Pancreas (tissue), 10 donors: ENCODE data around the gene SUFU. TPM values are rescaled to one million over a fixed set of nuclear protein-coding genes. Genes with fewer than 3 reads are reported as not detected.
A peak's percentile ranks its signal among the peaks of the same experiment; 100 is the strongest.

ENCODE experiments used
- ATAC-seq, 4 donors: fragments of 200-7000 bp; cut with Tn5 transposase; one replicate each; pipeline versions ENCODE4 v1.8.0 to v1.9.1; 2020; ENCODE audit warnings: mild to moderate bottlenecking in 4 of 4, moderate library complexity in 4 of 4
- DNase-seq, 6 donors: peaks; one replicate each; pipeline ENCODE4 v3.0.0-alpha.2; 2020
- FAIRE-seq: peaks from 2 replicates; lab custom pipeline; 2012; peaks lifted over from hg19 to GRCh38; lab: Jason Lieb, UNC
- H3K27ac ChIP-seq, 4 donors: fragments of 200-600 bp; sonication (generic); 1 replicate in 3 of 4; 2 replicates in 1 of 4; pipeline versions ENCODE4 v1.5.0 to v1.8.0; 2020
- H3K27me3 ChIP-seq, 4 donors: fragments of 200-600 bp; one replicate each; pipeline ENCODE4 v1.8.0; 2021
- H3K36me3 ChIP-seq, 3 donors: fragments of 200-600 bp; sonication (generic) in 1 of 3; one replicate each; pipeline versions ENCODE4 v1.5.0 to v1.8.0; 2020 to 2021
- H3K4me1 ChIP-seq, 3 donors: fragments of 200-600 bp; one replicate each; pipeline ENCODE4 v1.8.0; 2021
- H3K4me3 ChIP-seq, 4 donors: fragments of 200-600 bp; sonication (generic) in 2 of 4; one replicate each; pipeline versions ENCODE4 v1.5.0 to v1.8.0; 2020 to 2021
- H3K9me3 ChIP-seq, 4 donors: fragments of 200-600 bp; one replicate each; pipeline ENCODE4 v1.8.0; 2021
- WGBS, 2 donors: extraction: QIAGEN DNeasy Blood & Tissue Kit; methylation state at CpG; one replicate each; pipeline ENCODE4 v1.1.7; 2013; 5-methylcytosine and 5-hydroxymethylcytosine counted together
- intact Hi-C, 3 donors: fragments of 100-400 bp; cut with DNase I; formaldehyde crosslinking; loops; one replicate each; pipeline versions ENCODE4 v1.11.1 to v1.14.2; 2022
- polyA plus RNA-seq, 2 donors: library from polyadenylated mRNA; stranded (reverse); fragments of 200-250 nt; gene quantifications; one replicate each; pipeline ENCODE4 v1.2.3, GENCODE V29; 2013
- total RNA-seq, 6 donors: library from RNA; stranded (reverse); fragmentation: NEBNext Ultra II Directional in 4 of 6; extraction: Animal tissue kit (Norgen Biotek cat#: 25700) in 4 of 6; gene quantifications; one replicate each; pipeline versions ENCODE4 v1.2.1 to v1.2.4, GENCODE V29; 2021 to 2023
- TF ChIP-seq, protein P1 (sequence below), 4 donors: fragments of 200-600 bp; sonication (generic) in 3 of 4; IDR thresholded peaks; one replicate each; pipeline versions ENCODE4 v1.5.0 to v1.8.0; 2021; ENCODE audit warnings: antibody characterized with exemption in 4 of 4
- donor health status: healthy with polysubstance abuse.
- donor health status: DM: no; HTN: no; CAD: no; lungs with moderate emphysema.
- donor health status: DM: no; HTN: no; CAD: no.
- donor health status: control.
- donor health status: control.
- donor health status: Bipolar disorder and iron deficiency.
- donor health status: DM: yes; HTN: yes; CAD: no.
- donor health status: DM: no; HTN: no; CAD: no.
- donor health status: DM: no; HTN: no; CAD: no.
- donor health status: DM: yes; HTN: yes; CAD: no.

SUFU gene
- total and polyA plus RNA-seq, 8 donors: 1.9 to 7.8 (median 2.9) TPM

GRCh38 chr10:102617041-102617440, 113.3 kb downstream of the SUFU start:
- Histone ChIP-seq H3K27ac (no peak overlapping the region), H3K36me3 (no peaks in the 10 kb centered on the region), H3K9me3 (no peaks in the 10 kb centered on the region), H3K4me3 (no peak overlapping the region), H3K4me1 (no peaks in the 10 kb centered on the region), H3K27me3 (no peaks in the 10 kb centered on the region)
- DNase-seq: no peak
- TF ChIP-seq, protein P1, sequence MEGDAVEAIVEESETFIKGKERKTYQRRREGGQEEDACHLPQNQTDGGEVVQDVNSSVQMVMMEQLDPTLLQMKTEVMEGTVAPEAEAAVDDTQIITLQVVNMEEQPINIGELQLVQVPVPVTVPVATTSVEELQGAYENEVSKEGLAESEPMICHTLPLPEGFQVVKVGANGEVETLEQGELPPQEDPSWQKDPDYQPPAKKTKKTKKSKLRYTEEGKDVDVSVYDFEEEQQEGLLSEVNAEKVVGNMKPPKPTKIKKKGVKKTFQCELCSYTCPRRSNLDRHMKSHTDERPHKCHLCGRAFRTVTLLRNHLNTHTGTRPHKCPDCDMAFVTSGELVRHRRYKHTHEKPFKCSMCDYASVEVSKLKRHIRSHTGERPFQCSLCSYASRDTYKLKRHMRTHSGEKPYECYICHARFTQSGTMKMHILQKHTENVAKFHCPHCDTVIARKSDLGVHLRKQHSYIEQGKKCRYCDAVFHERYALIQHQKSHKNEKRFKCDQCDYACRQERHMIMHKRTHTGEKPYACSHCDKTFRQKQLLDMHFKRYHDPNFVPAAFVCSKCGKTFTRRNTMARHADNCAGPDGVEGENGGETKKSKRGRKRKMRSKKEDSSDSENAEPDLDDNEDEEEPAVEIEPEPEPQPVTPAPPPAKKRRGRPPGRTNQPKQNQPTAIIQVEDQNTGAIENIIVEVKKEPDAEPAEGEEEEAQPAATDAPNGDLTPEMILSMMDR (IDR thresholded peaks at IDR 0.05): no peak
- ATAC-seq: no peak
- FAIRE-seq: no peak
- 94% methylated on average over 9 of the region's 9 CpGs for WGBS, 2 donors
- intact Hi-C loops: no loop called here

DNA sequence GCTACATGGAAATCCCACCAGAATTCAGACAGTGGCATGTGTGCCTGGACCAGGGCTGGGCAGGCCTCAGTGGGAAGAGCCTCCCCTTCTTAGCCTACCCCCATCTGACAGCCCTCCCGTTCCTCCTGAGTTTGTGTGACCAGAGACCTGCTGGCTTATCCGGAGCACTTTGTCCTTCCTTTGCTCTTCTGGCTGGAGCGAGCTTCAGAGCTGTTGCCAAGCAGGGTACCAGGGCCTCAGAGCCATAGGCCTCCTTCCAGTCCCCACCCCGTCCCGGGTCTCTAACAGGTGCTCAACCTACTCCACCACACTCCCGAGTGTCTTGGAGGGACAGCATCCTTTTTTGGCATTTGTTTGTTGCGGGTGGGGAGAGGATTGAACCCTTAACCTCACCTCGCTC, 114.0 kb downstream of the SUFU start:
- intact Hi-C loops: no loop called here
- TF ChIP-seq, protein P1 (IDR thresholded peaks at IDR 0.05): no peak
- peak in 1 of 6 donors; percentile 25 for DNase-seq
- Histone ChIP-seq H3K27ac (no peak overlapping the region), H3K4me3 (no peak overlapping the region), H3K36me3 (no peaks in the 10 kb centered on the region), H3K27me3 (no peaks in the 10 kb centered on the region), H3K9me3 (no peaks in the 10 kb centered on the region), H3K4me1 (no peaks in the 10 kb centered on the region)
- FAIRE-seq: no peak
- ATAC-seq: no peak
- 84 to 90% methylated on average over 8 of the region's 8 CpGs for WGBS, 2 donors

DNA sequence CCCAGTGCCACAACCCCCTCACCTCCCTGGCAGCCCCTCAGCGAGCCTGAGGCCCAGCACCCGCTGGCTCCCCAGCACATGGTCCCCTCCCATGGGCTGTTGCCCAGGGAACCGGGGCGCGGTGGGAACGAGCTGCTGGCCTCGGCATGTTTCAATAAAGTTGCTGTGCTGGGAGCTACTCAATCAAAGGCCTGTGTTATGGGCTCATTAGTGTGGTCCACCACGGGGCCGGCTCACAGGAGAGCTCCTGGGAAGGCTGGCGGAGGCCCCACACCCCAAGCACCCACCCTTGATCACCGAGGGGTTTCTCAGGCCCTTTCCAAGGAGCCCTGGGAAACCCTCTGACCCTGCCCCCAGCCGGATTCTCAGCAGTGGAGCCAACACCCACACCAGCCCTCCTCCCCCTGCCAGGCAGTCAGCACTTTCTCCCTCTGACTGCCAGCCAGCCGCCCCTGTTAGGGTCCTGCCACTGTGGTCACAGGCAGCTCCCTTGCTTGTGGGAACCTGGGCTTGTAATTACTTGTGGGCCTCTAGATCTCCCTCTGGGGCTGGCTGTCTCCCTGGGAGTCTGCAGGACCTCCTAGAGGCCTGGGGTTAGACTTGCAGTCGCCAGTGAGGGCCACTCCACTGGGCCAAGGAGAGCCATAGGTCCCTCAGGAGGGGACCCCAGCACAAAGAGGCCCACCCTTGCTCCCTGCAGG, 115.7 kb downstream of the SUFU start:
- FAIRE-seq: no peak
- Histone ChIP-seq H3K27me3 (no peaks in the 10 kb centered on the region), H3K4me1 (no peaks in the 10 kb centered on the region), H3K4me3 (no peak overlapping the region), H3K27ac (no peak overlapping the region), H3K9me3 (no peaks in the 10 kb centered on the region), H3K36me3 (no peaks in the 10 kb centered on the region)
- 84 to 89% methylated on average over 14 of the region's 14 CpGs for WGBS, 2 donors
- ATAC-seq: no peak
- DNase-seq: peak in 1 of 6 donors; percentile 51
- TF ChIP-seq, protein P1 (IDR thresholded peaks at IDR 0.05): no peak
- intact Hi-C loops: no loop called here

- H3K4me1 ChIP-seq: peaks cover 0 to 3% (median 0%) of the 10 kb centered on the region in 3 donors
- no peaks in the 10 kb centered on the region for H3K36me3 ChIP-seq
- TF ChIP-seq, protein P1 (IDR thresholded peaks at IDR 0.05): no peak
- no peak overlapping the region for H3K4me3 ChIP-seq
- intact Hi-C loops: no loop called here
- H3K27ac ChIP-seq: no peak overlapping the region
- ATAC-seq: no peak
- WGBS, 2 donors: 46 to 52% methylated on average over 4 to 5 of the region's 5 CpGs
- peak in 1 of 6 donors; percentile 37 for DNase-seq
- no peak for FAIRE-seq
- no peaks in the 10 kb centered on the region for H3K27me3 ChIP-seq
- H3K9me3 ChIP-seq: no peaks in the 10 kb centered on the region
These were observed 116.4 kb downstream of the SUFU start for GRCh38 chr10:102620138-102620590.
